Left ventricle myocardium inferior (tissue), 1 donor: ENCODE measurements around the gene SLC4A1. TPM values are rescaled to one million over a fixed set of nuclear protein-coding genes. Genes with fewer than 3 reads are reported as not detected.

ENCODE experiments used
- DNase-seq: peaks from one replicate; pipeline ENCODE4 v3.0.0-alpha.2; 2020
- H3K27ac ChIP-seq: fragments of 200-600 bp; replicated peaks from 2 replicates; pipeline ENCODE4 v1.8.0; 2021
- H3K27me3 ChIP-seq: fragments of 200-600 bp; 2 replicates; pipeline ENCODE4 v1.8.0; 2021; ENCODE audit warnings: low read depth
- H3K36me3 ChIP-seq: fragments of 200-600 bp; 2 replicates; pipeline ENCODE4 v1.8.0; 2021
- H3K4me1 ChIP-seq: fragments of 200-600 bp; 2 replicates; pipeline ENCODE4 v1.8.0; 2021
- H3K4me3 ChIP-seq: fragments of 200-600 bp; 2 replicates; pipeline ENCODE4 v1.8.0; 2021; ENCODE audit warnings: mild to moderate bottlenecking, moderate library complexity
- H3K9me3 ChIP-seq: fragments of 200-600 bp; replicated peaks from 2 replicates; pipeline ENCODE4 v1.8.0; 2021
- CTCF ChIP-seq: fragments of 200-600 bp; IDR thresholded peaks from 2 replicates; pipeline ENCODE4 v1.8.0; 2021; ENCODE audit warnings: antibody characterized with exemption, mild to moderate bottlenecking, borderline replicate concordance
- intact Hi-C: fragments of 100-400 bp; cut with micrococcal nuclease; formaldehyde crosslinking; loops from one replicate; pipeline ENCODE4 v1.11.0; 2022
- total RNA-seq: library from RNA; stranded (reverse); fragmentation: NEBNext Ultra II Directional; extraction: Animal tissue kit (Norgen Biotek cat#: 25700); gene quantifications from one replicate; pipeline ENCODE4 v1.2.1, GENCODE V29; 2021
- donor health status: DM: no; HTN: yes; CAD: no; lungs with severe emphysema.

Gene SLC4A1
- total RNA-seq, 1 donor from 2014 or later: not detected

DNA sequence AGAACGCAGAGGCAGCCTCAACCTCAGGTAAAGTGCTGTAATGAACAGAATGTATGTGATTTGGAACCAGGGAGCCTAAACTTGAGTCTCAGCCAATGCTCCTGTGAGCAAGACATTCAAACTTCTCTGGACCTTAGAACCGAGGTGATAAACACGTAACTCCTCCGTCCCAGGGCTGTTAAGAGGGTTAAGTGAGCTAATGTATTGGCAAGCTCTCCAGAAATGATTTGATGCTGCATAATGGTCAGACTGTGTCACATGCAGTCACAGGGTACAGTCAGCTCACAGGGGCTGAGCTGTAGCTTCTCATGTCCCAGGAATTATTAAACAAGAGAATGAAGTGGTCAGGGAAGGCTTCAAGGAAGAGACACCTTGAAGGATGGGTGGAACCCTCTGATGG is 10.0 kb upstream of the SLC4A1 start:
- intact Hi-C loops: no loop called here
- no peak overlapping the region for H3K27ac ChIP-seq
- DNase-seq: no peak

GRCh38 chr17:44273607-44274006 is 5.7 kb upstream of the SLC4A1 start:
- H3K27me3 ChIP-seq: no peaks in the 10 kb centered on the region
- intact Hi-C loops: no loop called here
- no peak for DNase-seq
- no peaks in the 10 kb centered on the region for H3K36me3 ChIP-seq
- H3K4me3 ChIP-seq: no peak overlapping the region
- no peak for TF ChIP-seq CTCF
- H3K9me3 ChIP-seq: no peaks in the 10 kb centered on the region
- H3K4me1 ChIP-seq: peaks cover 18% of the 10 kb centered on the region
- H3K27ac ChIP-seq: no peak overlapping the region

More for the DNA sequence above, 10.0 kb upstream of the SLC4A1 start:
- TF ChIP-seq CTCF: no peak
- H3K27me3 ChIP-seq: no peaks in the 10 kb centered on the region
- H3K4me3 ChIP-seq: no peak overlapping the region
- H3K4me1 ChIP-seq: peaks cover 25% of the 10 kb centered on the region
- no peaks in the 10 kb centered on the region for H3K9me3 ChIP-seq
- H3K36me3 ChIP-seq: no peaks in the 10 kb centered on the region

GRCh38 chr17:44272954-44273353 is 5.0 kb upstream of the SLC4A1 start:
- no peaks in the 10 kb centered on the region for H3K27me3 ChIP-seq
- TF ChIP-seq CTCF: no peak
- H3K4me1 ChIP-seq: peaks cover 18% of the 10 kb centered on the region
- H3K9me3 ChIP-seq: no peaks in the 10 kb centered on the region
- H3K4me3 ChIP-seq: no peak overlapping the region
- H3K27ac ChIP-seq: peak overlapping the region; percentile 32
- no peaks in the 10 kb centered on the region for H3K36me3 ChIP-seq
- intact Hi-C loops: no loop called here
- no peak for DNase-seq

- peak overlapping the region; percentile 32 for H3K27ac ChIP-seq
- no peak for TF ChIP-seq CTCF
- H3K36me3 ChIP-seq: no peaks in the 10 kb centered on the region
- no peak overlapping the region for H3K4me3 ChIP-seq
- no peak for DNase-seq
- peaks cover 18% of the 10 kb centered on the region for H3K4me1 ChIP-seq
- no peaks in the 10 kb centered on the region for H3K27me3 ChIP-seq
- H3K9me3 ChIP-seq: no peaks in the 10 kb centered on the region
- intact Hi-C loops: no loop called here
These were observed 4.5 kb upstream of the SLC4A1 start for GRCh38 chr17:44272321-44272951.

DNA sequence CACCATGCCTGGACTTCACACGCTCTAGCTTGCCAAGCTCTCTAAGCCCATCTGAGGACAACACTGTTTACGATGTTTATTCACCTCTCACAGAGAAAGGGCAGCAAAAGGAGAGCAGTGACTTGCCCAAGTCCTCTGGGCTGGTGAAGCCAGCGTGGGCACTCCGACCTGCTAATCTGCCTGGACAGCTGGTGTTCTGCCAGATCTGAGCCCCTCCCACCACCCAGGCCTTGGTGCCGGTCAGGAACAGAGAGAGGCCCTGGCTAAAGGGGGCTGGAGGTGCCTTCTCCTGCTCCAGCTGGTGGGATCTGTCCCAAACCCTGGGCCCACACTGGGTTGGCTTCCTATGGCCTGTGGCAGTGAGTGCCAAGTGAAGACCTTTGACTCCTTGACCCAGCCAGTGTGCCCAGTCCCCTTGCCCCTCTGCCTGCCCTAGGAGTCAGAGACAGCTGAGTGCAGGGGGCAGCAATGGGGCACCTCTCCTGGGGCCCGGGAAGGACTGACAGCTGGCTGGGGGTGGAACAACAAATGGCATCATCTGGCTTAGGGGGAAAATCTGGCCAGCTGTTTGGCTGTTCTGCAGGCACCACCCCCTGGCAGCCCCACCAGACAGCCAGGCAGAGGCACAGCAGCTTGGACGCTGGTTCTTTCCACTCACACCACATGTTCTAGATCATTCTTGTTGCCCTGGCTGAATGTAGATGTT is 1.8 kb upstream of the SLC4A1 start:
- TF ChIP-seq CTCF: no peak
- Histone ChIP-seq H3K27me3 (peaks cover 3% of the 10 kb centered on the region), H3K4me3 (no peak overlapping the region), H3K36me3 (no peaks in the 10 kb centered on the region), H3K4me1 (peaks cover 18% of the 10 kb centered on the region), H3K9me3 (no peaks in the 10 kb centered on the region), H3K27ac (no peak overlapping the region)
- no peak for DNase-seq
- intact Hi-C loops: no loop called here
